ENCODE data around the gene RGL4.

The RGL4 gene

DNA sequence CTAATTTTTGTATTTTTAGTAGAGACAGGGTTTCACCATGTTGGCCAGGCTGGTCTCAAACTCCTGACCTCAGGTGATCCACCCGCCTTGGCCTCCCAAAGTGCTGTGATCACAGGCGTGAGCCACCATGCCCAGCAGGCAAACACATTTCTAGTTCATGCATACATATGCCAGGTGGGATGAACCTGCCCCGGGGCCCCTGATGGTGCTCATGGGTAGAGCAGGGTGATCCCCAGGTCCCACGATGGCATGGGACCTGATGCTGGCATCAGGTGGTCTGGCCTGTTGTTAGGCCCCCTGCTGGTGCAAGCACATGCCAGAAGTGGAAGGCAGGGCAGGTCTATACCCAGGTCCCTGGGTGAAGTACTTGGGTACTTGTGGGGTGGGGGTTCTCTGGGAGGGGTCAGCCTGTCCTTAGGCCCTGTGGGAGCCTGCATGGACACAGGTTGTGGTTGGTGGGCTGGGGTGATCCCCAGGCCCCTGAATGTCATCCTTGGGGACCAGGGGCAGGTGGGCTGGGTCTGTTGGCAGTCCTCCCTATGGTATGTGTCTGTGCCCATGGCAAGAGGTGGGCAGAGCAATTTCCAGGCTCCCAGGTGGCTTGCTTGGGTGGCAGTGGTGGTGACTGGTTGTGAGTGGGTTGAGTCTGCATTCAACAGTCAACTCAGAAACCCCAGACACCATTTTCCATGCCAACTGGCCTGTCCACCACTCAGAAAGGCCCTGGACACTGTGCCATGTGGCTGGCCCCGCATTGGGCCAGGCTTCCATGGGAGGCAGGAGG lies 9.6 kb upstream of the RGL4 start:
- WGBS (ENCODE audit: insufficient coverage) = 98% methylated on average over 5 of the region's 5 CpGs
- ChIA-PET CTCF (no interaction called here), POLR2A (no interaction called here)
- Histone ChIP-seq H3K9me3 (ENCODE audit: control extremely low read depth in 1 of 5, control insufficient read depth in 4 of 5, insufficient read depth in 2 of 5, low read depth in 1 of 5, low read length in 4 of 5) (no peaks in the 10 kb centered on the region), H3K4me3 (ENCODE audit: control insufficient read depth in 1 of 7, extremely low read depth in 1 of 7, insufficient read depth in 4 of 7, low read depth in 2 of 7, low read length in 6 of 7) (no peak overlapping the region), H3K36me3 (ENCODE audit: control insufficient read depth in 4 of 4, insufficient read depth in 4 of 4, low read length in 3 of 4) (peaks cover 3 to 45% (median 15%) of the 10 kb centered on the region in 4 experiments), H3K4me1 (ENCODE audit: control extremely low read depth in 1 of 4, control insufficient read depth in 4 of 4, insufficient read depth in 4 of 4, low read length in 3 of 4) (peaks cover 0 to 3% (median 0%) of the 10 kb centered on the region in 4 experiments), H3K27me3 (replicated peaks in 2 of 5; ENCODE audit: control insufficient read depth in 4 of 5, insufficient read depth in 5 of 5, low read length in 4 of 5) (no peaks in the 10 kb centered on the region), H3K27ac (ENCODE audit: insufficient read depth in 1 of 2, low read depth in 1 of 2, low read length in 2 of 2, poor library complexity in 1 of 2, severe bottlenecking in 2 of 2) (no peak overlapping the region)
- peak in 1 of 3 donors; percentile 11 for DNase-seq

DNA sequence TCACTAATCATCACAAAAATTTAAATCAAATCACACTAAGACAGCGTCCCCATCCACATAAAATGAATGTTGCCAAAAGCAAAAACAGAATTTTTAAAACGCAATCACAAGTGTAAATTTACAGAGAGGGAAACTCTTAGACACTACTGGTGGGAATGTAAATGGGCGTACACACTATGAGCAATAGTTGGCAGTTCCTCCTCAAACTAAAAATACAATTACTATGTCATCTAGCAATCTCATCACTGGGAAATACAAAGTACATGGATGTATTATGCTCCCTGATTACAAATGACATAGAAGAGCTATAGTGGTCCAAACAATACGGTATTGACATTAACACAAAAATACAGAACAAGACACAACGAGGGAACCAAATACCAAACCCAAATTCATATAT lies 8.7 kb upstream of the RGL4 start:
- no peak overlapping the region for H3K4me3 ChIP-seq (ENCODE audit: control insufficient read depth in 1 of 7, extremely low read depth in 1 of 7, insufficient read depth in 4 of 7, low read depth in 2 of 7, low read length in 6 of 7)
- POLR2A ChIA-PET = no interaction called here
- no peak overlapping the region for H3K27ac ChIP-seq (ENCODE audit: insufficient read depth in 1 of 2, low read depth in 1 of 2, low read length in 2 of 2, poor library complexity in 1 of 2, severe bottlenecking in 2 of 2)
- DNase-seq = no peak
- CTCF ChIA-PET = no interaction called here
- H3K9me3 ChIP-seq (ENCODE audit: control extremely low read depth in 1 of 5, control insufficient read depth in 4 of 5, insufficient read depth in 2 of 5, low read depth in 1 of 5, low read length in 4 of 5) = no peaks in the 10 kb centered on the region
- H3K36me3 ChIP-seq (ENCODE audit: control insufficient read depth in 4 of 4, insufficient read depth in 4 of 4, low read length in 3 of 4) = peaks cover 3 to 50% (median 15%) of the 10 kb centered on the region in 4 experiments
- no peaks in the 10 kb centered on the region for H3K4me1 ChIP-seq (ENCODE audit: control extremely low read depth in 1 of 4, control insufficient read depth in 4 of 4, insufficient read depth in 4 of 4, low read length in 3 of 4)
- WGBS (ENCODE audit: insufficient coverage) = no CpG with 5 or more reads among the region's 5 CpGs
- H3K27me3 ChIP-seq (replicated peaks in 2 of 5; ENCODE audit: control insufficient read depth in 4 of 5, insufficient read depth in 5 of 5, low read length in 4 of 5) = no peaks in the 10 kb centered on the region

DNA sequence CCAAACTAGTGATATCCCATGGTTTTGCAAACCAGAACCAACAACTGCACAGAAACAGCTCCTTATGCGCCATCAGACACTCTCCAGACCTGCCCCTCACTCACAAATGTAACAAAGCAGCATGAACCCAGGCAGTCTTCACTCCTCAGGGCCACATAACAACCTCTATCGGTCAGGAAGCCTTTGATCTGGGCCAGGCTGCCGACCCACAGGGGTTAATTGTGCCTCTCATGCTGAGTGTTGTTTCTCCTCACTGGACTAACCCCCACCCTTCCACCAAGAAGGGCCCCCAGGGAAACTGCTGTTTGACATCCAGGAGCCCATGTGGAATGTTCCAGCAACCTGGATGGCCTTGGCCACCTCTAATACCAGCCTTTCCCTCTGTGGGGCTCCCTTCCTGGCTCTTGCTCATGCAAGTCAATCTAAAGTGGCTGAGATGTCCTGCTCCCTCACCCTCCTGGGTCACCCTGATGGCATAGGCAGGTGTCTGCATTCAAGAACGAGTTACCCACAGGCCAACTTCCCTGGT lies 7.9 kb upstream of the RGL4 start:
- no peak overlapping the region for H3K27ac ChIP-seq (ENCODE audit: insufficient read depth in 1 of 2, low read depth in 1 of 2, low read length in 2 of 2, poor library complexity in 1 of 2, severe bottlenecking in 2 of 2)
- H3K4me3 ChIP-seq (ENCODE audit: control insufficient read depth in 1 of 7, extremely low read depth in 1 of 7, insufficient read depth in 4 of 7, low read depth in 2 of 7, low read length in 6 of 7) = no peak overlapping the region
- peaks cover 0 to 51% (median 15%) of the 10 kb centered on the region in 4 experiments for H3K36me3 ChIP-seq (ENCODE audit: control insufficient read depth in 4 of 4, insufficient read depth in 4 of 4, low read length in 3 of 4)
- no peaks in the 10 kb centered on the region for H3K27me3 ChIP-seq (replicated peaks in 2 of 5; ENCODE audit: control insufficient read depth in 4 of 5, insufficient read depth in 5 of 5, low read length in 4 of 5)
- no peaks in the 10 kb centered on the region for H3K9me3 ChIP-seq (ENCODE audit: control extremely low read depth in 1 of 5, control insufficient read depth in 4 of 5, insufficient read depth in 2 of 5, low read depth in 1 of 5, low read length in 4 of 5)
- POLR2A ChIA-PET = no interaction called here
- CTCF ChIA-PET = no interaction called here
- DNase-seq = no peak
- H3K4me1 ChIP-seq (ENCODE audit: control extremely low read depth in 1 of 4, control insufficient read depth in 4 of 4, insufficient read depth in 4 of 4, low read length in 3 of 4) = no peaks in the 10 kb centered on the region
- WGBS (ENCODE audit: insufficient coverage) = 93% methylated on average over 3 of the region's 4 CpGs

DNA sequence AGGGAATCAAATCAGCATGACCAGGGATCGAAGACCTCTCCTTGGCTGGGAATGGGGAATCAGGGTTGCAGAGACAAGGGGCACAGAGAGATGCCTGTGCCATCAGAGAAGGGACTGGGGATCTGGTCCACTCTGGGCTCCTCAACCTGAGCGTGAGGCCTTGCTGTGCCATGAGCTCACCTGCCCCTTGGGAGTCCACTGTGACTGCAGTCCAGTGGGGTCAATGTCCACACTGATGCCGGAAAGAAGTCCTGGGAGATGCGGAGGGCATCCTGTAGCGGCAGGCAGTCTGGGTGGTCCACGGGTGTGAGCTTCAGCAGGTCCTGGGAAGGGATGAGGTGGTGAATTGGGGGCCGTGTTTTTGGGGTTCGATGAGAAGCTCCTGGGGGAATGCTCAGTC lies 7.3 kb upstream of the RGL4 start:
- H3K9me3 ChIP-seq (ENCODE audit: control extremely low read depth in 1 of 5, control insufficient read depth in 4 of 5, insufficient read depth in 2 of 5, low read depth in 1 of 5, low read length in 4 of 5) = no peaks in the 10 kb centered on the region
- no peak overlapping the region for H3K4me3 ChIP-seq (ENCODE audit: control insufficient read depth in 1 of 7, extremely low read depth in 1 of 7, insufficient read depth in 4 of 7, low read depth in 2 of 7, low read length in 6 of 7)
- peaks cover 0 to 58% (median 17%) of the 10 kb centered on the region in 4 experiments for H3K36me3 ChIP-seq (ENCODE audit: control insufficient read depth in 4 of 4, insufficient read depth in 4 of 4, low read length in 3 of 4)
- no peaks in the 10 kb centered on the region for H3K4me1 ChIP-seq (ENCODE audit: control extremely low read depth in 1 of 4, control insufficient read depth in 4 of 4, insufficient read depth in 4 of 4, low read length in 3 of 4)
- no peak for DNase-seq
- ChIA-PET CTCF (no interaction called here), POLR2A (no interaction called here)
- 100% methylated on average over 6 of the region's 8 CpGs for WGBS (ENCODE audit: insufficient coverage)
- H3K27me3 ChIP-seq (replicated peaks in 2 of 5; ENCODE audit: control insufficient read depth in 4 of 5, insufficient read depth in 5 of 5, low read length in 4 of 5) = no peaks in the 10 kb centered on the region
- no peak overlapping the region for H3K27ac ChIP-seq (ENCODE audit: insufficient read depth in 1 of 2, low read depth in 1 of 2, low read length in 2 of 2, poor library complexity in 1 of 2, severe bottlenecking in 2 of 2)

DNA sequence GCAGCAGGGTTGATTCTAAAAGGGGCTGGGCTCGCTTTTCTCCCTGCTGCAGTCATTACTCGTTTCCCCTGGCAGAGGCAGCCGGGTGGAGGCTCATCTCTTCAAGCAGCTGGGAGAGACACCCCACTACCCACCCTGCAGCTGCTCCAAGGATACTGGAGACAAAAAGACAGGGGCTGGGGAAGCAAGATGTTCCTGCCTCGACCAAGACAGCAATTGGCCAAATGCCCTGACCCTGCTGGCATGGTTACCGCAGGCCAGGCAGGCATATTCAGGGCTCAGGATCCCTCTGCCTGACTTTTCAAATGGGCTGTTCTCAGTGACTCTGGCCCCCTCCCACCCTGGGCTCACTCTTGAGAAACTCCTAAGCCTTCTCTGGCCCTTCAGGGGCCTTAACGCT lies 6.8 kb upstream of the RGL4 start:
- 96% methylated on average over 3 of the region's 6 CpGs for WGBS (ENCODE audit: insufficient coverage)

DNA sequence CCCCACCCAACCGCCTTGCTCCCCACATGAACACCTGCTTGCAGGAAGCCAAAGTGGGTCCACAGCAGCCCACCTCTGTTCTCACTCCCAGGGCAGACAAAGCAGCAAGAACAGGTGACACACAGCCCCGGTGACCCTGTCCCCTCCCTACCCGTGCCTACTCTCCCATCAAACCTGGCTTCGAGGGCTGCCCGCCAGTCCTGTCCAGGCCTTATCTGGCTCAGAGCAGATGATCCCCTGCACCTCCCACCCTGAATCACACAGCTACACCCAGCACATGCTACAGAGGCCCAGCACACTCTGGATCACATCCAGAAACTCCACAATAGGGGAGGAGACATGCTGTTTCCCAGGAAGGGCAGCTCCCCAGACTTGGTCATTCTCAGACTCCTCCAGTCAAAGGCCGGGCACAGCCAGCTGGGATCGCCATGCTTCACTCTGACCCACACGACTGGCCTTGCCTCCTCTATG lies 6.2 kb upstream of the RGL4 start:
- WGBS (ENCODE audit: insufficient coverage) = no CpG with 5 or more reads among the region's 8 CpGs
- H3K27ac ChIP-seq (ENCODE audit: insufficient read depth in 1 of 2, low read depth in 1 of 2, low read length in 2 of 2, poor library complexity in 1 of 2, severe bottlenecking in 2 of 2) = no peak overlapping the region
- peaks cover 0 to 65% (median 22%) of the 10 kb centered on the region in 4 experiments for H3K36me3 ChIP-seq (ENCODE audit: control insufficient read depth in 4 of 4, insufficient read depth in 4 of 4, low read length in 3 of 4)
- POLR2A ChIA-PET = no interaction called here
- H3K9me3 ChIP-seq (ENCODE audit: control extremely low read depth in 1 of 5, control insufficient read depth in 4 of 5, insufficient read depth in 2 of 5, low read depth in 1 of 5, low read length in 4 of 5) = no peaks in the 10 kb centered on the region
- no peaks in the 10 kb centered on the region for H3K27me3 ChIP-seq (replicated peaks in 2 of 5; ENCODE audit: control insufficient read depth in 4 of 5, insufficient read depth in 5 of 5, low read length in 4 of 5)
- no peak overlapping the region for H3K4me3 ChIP-seq (ENCODE audit: control insufficient read depth in 1 of 7, extremely low read depth in 1 of 7, insufficient read depth in 4 of 7, low read depth in 2 of 7, low read length in 6 of 7)
- DNase-seq = no peak
- CTCF ChIA-PET = interaction anchor here (0.8 kb wide), 2 partner anchors 9 to 12 kb away, joined by 3 read pairs; no protein-coding TSS in a partner anchor
- no peaks in the 10 kb centered on the region for H3K4me1 ChIP-seq (ENCODE audit: control extremely low read depth in 1 of 4, control insufficient read depth in 4 of 4, insufficient read depth in 4 of 4, low read length in 3 of 4)

More for the DNA sequence above, 6.8 kb upstream of the RGL4 start:
- H3K4me1 ChIP-seq (ENCODE audit: control extremely low read depth in 1 of 4, control insufficient read depth in 4 of 4, insufficient read depth in 4 of 4, low read length in 3 of 4) = no peaks in the 10 kb centered on the region
- peaks cover 0 to 61% (median 18%) of the 10 kb centered on the region in 4 experiments for H3K36me3 ChIP-seq (ENCODE audit: control insufficient read depth in 4 of 4, insufficient read depth in 4 of 4, low read length in 3 of 4)
- no peak overlapping the region for H3K27ac ChIP-seq (ENCODE audit: insufficient read depth in 1 of 2, low read depth in 1 of 2, low read length in 2 of 2, poor library complexity in 1 of 2, severe bottlenecking in 2 of 2)
- no peak overlapping the region for H3K4me3 ChIP-seq (ENCODE audit: control insufficient read depth in 1 of 7, extremely low read depth in 1 of 7, insufficient read depth in 4 of 7, low read depth in 2 of 7, low read length in 6 of 7)
- no peaks in the 10 kb centered on the region for H3K9me3 ChIP-seq (ENCODE audit: control extremely low read depth in 1 of 5, control insufficient read depth in 4 of 5, insufficient read depth in 2 of 5, low read depth in 1 of 5, low read length in 4 of 5)
- CTCF ChIA-PET = interaction anchor here (0.8 kb wide), 1 partner anchor 10 kb away, joined by 3 read pairs; no protein-coding TSS in a partner anchor
- POLR2A ChIA-PET = no interaction called here
- no peaks in the 10 kb centered on the region for H3K27me3 ChIP-seq (replicated peaks in 2 of 5; ENCODE audit: control insufficient read depth in 4 of 5, insufficient read depth in 5 of 5, low read length in 4 of 5)
- DNase-seq = no peak

DNA sequence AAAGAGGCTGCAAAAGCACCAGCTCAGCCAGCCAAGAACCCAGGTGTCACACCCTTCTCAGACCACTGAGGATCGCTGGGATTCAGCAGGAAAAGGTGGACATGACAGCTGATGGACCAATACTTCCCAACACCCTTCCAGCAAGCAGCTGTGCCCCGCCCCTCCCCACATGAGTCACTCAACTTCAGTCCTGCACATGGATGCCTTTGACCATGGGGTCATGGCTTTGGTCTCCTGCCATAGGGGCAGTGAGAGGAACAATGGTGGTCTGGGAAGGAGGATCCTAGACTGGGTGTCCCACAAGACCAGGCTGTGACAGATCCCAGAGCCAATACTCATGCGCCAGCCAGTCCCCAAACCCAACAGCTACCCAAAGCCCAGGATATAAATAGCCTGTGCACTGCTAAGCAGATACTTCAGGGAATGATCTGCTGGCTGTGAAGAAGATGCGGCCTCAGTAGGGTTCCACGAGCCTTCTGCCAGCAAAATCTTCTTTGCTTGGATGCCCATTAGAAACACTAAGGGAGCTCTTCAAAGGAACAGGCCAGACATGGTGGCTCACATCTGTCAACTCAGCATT lies 5.5 kb upstream of the RGL4 start:
- ChIA-PET CTCF (interaction anchor here (0.8 kb wide), 1 partner anchor 11 kb away, joined by 3 read pairs; no protein-coding TSS in a partner anchor), POLR2A (no interaction called here)
- H3K4me1 ChIP-seq (ENCODE audit: control extremely low read depth in 1 of 4, control insufficient read depth in 4 of 4, insufficient read depth in 4 of 4, low read length in 3 of 4) = no peaks in the 10 kb centered on the region
- H3K27me3 ChIP-seq (replicated peaks in 2 of 5; ENCODE audit: control insufficient read depth in 4 of 5, insufficient read depth in 5 of 5, low read length in 4 of 5) = no peaks in the 10 kb centered on the region
- 100% methylated on average over 3 of the region's 5 CpGs for WGBS (ENCODE audit: insufficient coverage)
- peaks cover 3 to 67% (median 23%) of the 10 kb centered on the region in 4 experiments for H3K36me3 ChIP-seq (ENCODE audit: control insufficient read depth in 4 of 4, insufficient read depth in 4 of 4, low read length in 3 of 4)
- H3K27ac ChIP-seq (ENCODE audit: insufficient read depth in 1 of 2, low read depth in 1 of 2, low read length in 2 of 2, poor library complexity in 1 of 2, severe bottlenecking in 2 of 2) = no peak overlapping the region
- no peaks in the 10 kb centered on the region for H3K9me3 ChIP-seq (ENCODE audit: control extremely low read depth in 1 of 5, control insufficient read depth in 4 of 5, insufficient read depth in 2 of 5, low read depth in 1 of 5, low read length in 4 of 5)
- DNase-seq = no peak
- no peak overlapping the region for H3K4me3 ChIP-seq (ENCODE audit: control insufficient read depth in 1 of 7, extremely low read depth in 1 of 7, insufficient read depth in 4 of 7, low read depth in 2 of 7, low read length in 6 of 7)
